ENCODE measurements around the gene ADAMTS12.
"Not testable (repeated sequence)": the region's sequence is repeated elsewhere in the genome, so short reads cannot be mapped to it uniquely, and the experiment has no call there.

Gene ADAMTS12

GRCh38 chr5:33931136-33931535, 39.3 kb upstream of the ADAMTS12 start:
- no peak overlapping the region for H3K27ac ChIP-seq
- ChIA-PET POLR2A (ENCODE audit: low non-redundant PET) (no interaction called here), CTCF (no interaction called here)
- DNase-seq (ENCODE audit: low spot score) = no peak
- no peak for TF ChIP-seq CTCF (conservative IDR thresholded peaks at IDR 0.05; ENCODE audit: low read depth)

- ChIA-PET POLR2A (ENCODE audit: low non-redundant PET) (no interaction called here), CTCF (no interaction called here)
- no peak overlapping the region for H3K27ac ChIP-seq
- DNase-seq (ENCODE audit: low spot score) = no peak
- TF ChIP-seq CTCF (conservative IDR thresholded peaks at IDR 0.05; ENCODE audit: low read depth) = no peak
Observed at GRCh38 chr5:33929925-33930690, 38.3 kb upstream of the ADAMTS12 start.

- DNase-seq (ENCODE audit: low spot score) = no peak
- no peak overlapping the region for H3K27ac ChIP-seq
- no peak for TF ChIP-seq CTCF (conservative IDR thresholded peaks at IDR 0.05; ENCODE audit: low read depth)
- ChIA-PET POLR2A (ENCODE audit: low non-redundant PET) (no interaction called here), CTCF (interaction anchor here (0.8 kb wide), 1 partner anchor 8 kb away, joined by 3 read pairs; the partner anchor contains the start of gene RXFP3)
Observed at GRCh38 chr5:33928283-33928682, 36.5 kb upstream of the ADAMTS12 start.

- no peak for DNase-seq (ENCODE audit: low spot score)
- no peak for TF ChIP-seq CTCF (conservative IDR thresholded peaks at IDR 0.05; ENCODE audit: low read depth)
- no peak overlapping the region for H3K27ac ChIP-seq
- ChIA-PET POLR2A (ENCODE audit: low non-redundant PET) (no interaction called here), CTCF (interaction anchor here (0.8 kb wide), 1 partner anchor 8 kb away, joined by 3 read pairs; the partner anchor contains the start of gene RXFP3)
Observed at GRCh38 chr5:33927685-33928084, 35.9 kb upstream of the ADAMTS12 start.

GRCh38 chr5:33925278-33925677, 33.5 kb upstream of the ADAMTS12 start:
- TF ChIP-seq CTCF (conservative IDR thresholded peaks at IDR 0.05; ENCODE audit: low read depth) = no peak
- no peak overlapping the region for H3K27ac ChIP-seq
- DNase-seq (ENCODE audit: low spot score) = no peak
- POLR2A ChIA-PET (ENCODE audit: low non-redundant PET) = no interaction called here
- CTCF ChIA-PET = no interaction called here

- no peak for TF ChIP-seq CTCF (conservative IDR thresholded peaks at IDR 0.05; ENCODE audit: low read depth)
- no peak for DNase-seq (ENCODE audit: low spot score)
- H3K27ac ChIP-seq = no peak overlapping the region
- CTCF ChIA-PET = interaction anchor here (0.6 kb wide), 1 partner anchor 526 kb away, joined by 3 read pairs; no protein-coding TSS in a partner anchor
- POLR2A ChIA-PET (ENCODE audit: low non-redundant PET) = no interaction called here
Observed at GRCh38 chr5:33921002-33921401, 29.2 kb upstream of the ADAMTS12 start.

- H3K27ac ChIP-seq; DNase-seq (ENCODE audit: low spot score); POLR2A ChIA-PET (ENCODE audit: low non-redundant PET): not testable (repeated sequence)
- CTCF ChIA-PET = interaction anchor here (0.6 kb wide), 1 partner anchor 1148 kb away, joined by 3 read pairs; no protein-coding TSS in a partner anchor
Observed at GRCh38 chr5:33914844-33915243, 23.1 kb upstream of the ADAMTS12 start.

GRCh38 chr5:33906248-33906647, 14.5 kb upstream of the ADAMTS12 start:
- CTCF ChIA-PET; DNase-seq (ENCODE audit: low spot score); POLR2A ChIA-PET (ENCODE audit: low non-redundant PET); H3K27ac ChIP-seq: not testable (repeated sequence)
